Activated naive CD4-positive, alpha-beta T cell treated with anti-CD3 and anti-CD28 coated beads, Interleukin-2, amount 50 U/mL, for 72 hours (primary cell): ENCODE measurements around the gene SNX32. TPM values are rescaled to one million over a fixed set of nuclear protein-coding genes. Genes with fewer than 3 reads are reported as not detected.
"Not testable (repeated sequence)": the region's sequence is repeated elsewhere in the genome, so short reads cannot be mapped to it uniquely, and the experiment has no call there.

Experiments used
- ATAC-seq, 2 donors: fragments of 150-1000 bp; cut with Tn5 transposase; 2 replicates each; pipeline ENCODE4 v1.10.0; 2021; ENCODE audit warnings: mild to moderate bottlenecking in 2 of 2, moderate library complexity in 2 of 2
- DNase-seq, 2 donors: peaks; one replicate each; pipeline ENCODE4 v3.0.0; 2021 to 2022; ENCODE audit warnings: low spot score in 2 of 2
- H3K27ac Mint-ChIP-seq, 2 donors: one replicate each; pipeline ENCODE4 v1.8.0; 2022; ENCODE audit warnings: mild to moderate bottlenecking in 2 of 2, mixed read lengths in 2 of 2
- H3K36me3 Mint-ChIP-seq, 2 donors: one replicate each; pipeline ENCODE4 v1.8.0; 2022; ENCODE audit warnings: mixed read lengths in 2 of 2
- H3K9me3 Mint-ChIP-seq, 2 donors: one replicate each; pipeline ENCODE4 v1.8.0; 2022; ENCODE audit warnings: mixed read lengths in 2 of 2
- total RNA-seq, 2 donors: library from RNA; stranded (reverse); gene quantifications; one replicate each; pipeline ENCODE4 v1.2.3, GENCODE V29; 2022

Gene SNX32
- total RNA-seq, 2 donors from 2014 or later: 3.8 to 5.0 TPM

GRCh38 chr11:65848693-65849092 is 14.9 kb downstream of the SNX32 start:
- H3K9me3 Mint-ChIP-seq, ATAC-seq, H3K27ac Mint-ChIP-seq: not testable (repeated sequence)
- peak in 1 of 2 donors; percentile 51 for DNase-seq
- peaks cover 6 to 19% of the 10 kb centered on the region in 2 donors for H3K36me3 Mint-ChIP-seq

GRCh38 chr11:65849366-65849765 is 15.6 kb downstream of the SNX32 start:
- DNase-seq (peak in 1 of 2 donors; percentile 50), ATAC-seq (peak in 1 of 2 donors; percentile 16)
- H3K9me3 Mint-ChIP-seq: no peaks in the 10 kb centered on the region
- H3K36me3 Mint-ChIP-seq: peaks cover 12 to 26% of the 10 kb centered on the region in 2 donors
- peak overlapping the region in 1 of 2 donors; percentile 74 for H3K27ac Mint-ChIP-seq

- DNase-seq: peak in 1 of 2 donors; percentile 49
- peak in 1 of 2 donors; percentile 3 for ATAC-seq
- Mint-ChIP-seq H3K27ac (peak overlapping the region in 1 of 2 donors; percentile 74), H3K9me3 (no peaks in the 10 kb centered on the region), H3K36me3 (peaks cover 17 to 30% of the 10 kb centered on the region in 2 donors)
Measured at GRCh38 chr11:65849771-65850216, 16.0 kb downstream of the SNX32 start.

- Mint-ChIP-seq H3K27ac (peak overlapping the region in 1 of 2 donors; percentile 74), H3K36me3 (peaks cover 19 to 34% of the 10 kb centered on the region in 2 donors), H3K9me3 (no peaks in the 10 kb centered on the region)
- DNase-seq: peak in 1 of 2 donors; percentile 54
- peak in 1 of 2 donors; percentile 11 for ATAC-seq
Measured at GRCh38 chr11:65850217-65851082, 16.7 kb downstream of the SNX32 start.

GRCh38 chr11:65851083-65851579 is 17.4 kb downstream of the SNX32 start:
- Mint-ChIP-seq H3K9me3 (no peaks in the 10 kb centered on the region), H3K36me3 (peaks cover 23 to 40% of the 10 kb centered on the region in 2 donors), H3K27ac (peak overlapping the region in 1 of 2 donors; percentile 9)
- ATAC-seq (peak; percentile 12 to 64), DNase-seq (peak in 1 of 2 donors; percentile 57)

GRCh38 chr11:65851811-65852507 is 18.2 kb downstream of the SNX32 start:
- ATAC-seq (peak; percentile 1 to 17), DNase-seq (peak in 1 of 2 donors; percentile 53)
- no peaks in the 10 kb centered on the region for H3K9me3 Mint-ChIP-seq
- H3K27ac Mint-ChIP-seq: peak overlapping the region in 1 of 2 donors; percentile 92
- peaks cover 32 to 49% of the 10 kb centered on the region in 2 donors for H3K36me3 Mint-ChIP-seq

- no peak for ATAC-seq
- Mint-ChIP-seq H3K36me3 (peaks cover 34 to 50% of the 10 kb centered on the region in 2 donors), H3K9me3 (no peaks in the 10 kb centered on the region), H3K27ac (peak overlapping the region in 1 of 2 donors; percentile 92)
- DNase-seq: peak in 1 of 2 donors; percentile 53
Measured at GRCh38 chr11:65852508-65853245, 18.9 kb downstream of the SNX32 start.

GRCh38 chr11:65853246-65853979 is 19.6 kb downstream of the SNX32 start:
- DNase-seq (peak in 1 of 2 donors; percentile 54), ATAC-seq (no peak)
- Mint-ChIP-seq H3K27ac (peak overlapping the region; percentile 18 to 93), H3K9me3 (no peaks in the 10 kb centered on the region), H3K36me3 (peaks cover 37 to 55% of the 10 kb centered on the region in 2 donors)

- DNase-seq: peak in 1 of 2 donors; percentile 48
- no peak for ATAC-seq
- Mint-ChIP-seq H3K27ac (peak overlapping the region; percentile 53 to 93), H3K9me3 (no peaks in the 10 kb centered on the region), H3K36me3 (peaks cover 41 to 56% of the 10 kb centered on the region in 2 donors)
Measured at GRCh38 chr11:65854161-65854592, 20.4 kb downstream of the SNX32 start.

GRCh38 chr11:65854852-65855837 is 21.4 kb downstream of the SNX32 start:
- Mint-ChIP-seq H3K9me3 (no peaks in the 10 kb centered on the region), H3K27ac (peak overlapping the region; percentile 53 to 97), H3K36me3 (peaks cover 44 to 61% of the 10 kb centered on the region in 2 donors)
- DNase-seq: peak in 1 of 2 donors; percentile 53
- ATAC-seq: no peak

GRCh38 chr11:65855927-65856363 is 22.2 kb downstream of the SNX32 start:
- Mint-ChIP-seq H3K9me3 (no peaks in the 10 kb centered on the region), H3K36me3 (peaks cover 51 to 69% of the 10 kb centered on the region in 2 donors), H3K27ac (peak overlapping the region; percentile 91 to 96)
- ATAC-seq: no peak
- peak in 1 of 2 donors; percentile 48 for DNase-seq

GRCh38 chr11:65856689-65857499 is 23.1 kb downstream of the SNX32 start:
- no peaks in the 10 kb centered on the region for H3K9me3 Mint-ChIP-seq
- ATAC-seq (peak; percentile 12 to 36), DNase-seq (peak; percentile 82 to 88)
- H3K36me3 Mint-ChIP-seq: peaks cover 60 to 66% of the 10 kb centered on the region in 2 donors
- H3K27ac Mint-ChIP-seq: peak overlapping the region; percentile 91 to 96

GRCh38 chr11:65857500-65857852 is 23.7 kb downstream of the SNX32 start:
- Mint-ChIP-seq H3K9me3 (no peaks in the 10 kb centered on the region), H3K27ac (peak overlapping the region in 1 of 2 donors; percentile 92), H3K36me3 (peaks cover 61 to 62% of the 10 kb centered on the region in 2 donors)
- DNase-seq (peak in 1 of 2 donors; percentile 58), ATAC-seq (no peak)
